B cell (primary cell): ENCODE results near the gene SLC35F5.

Source experiments
- EZH2 ChIP-seq: IDR thresholded peaks from 2 replicates; pipeline ENCODE4 v1.6.1; 2012; ENCODE audit warnings: borderline replicate concordance, low read depth, mild to moderate bottlenecking, moderate library complexity, low read length; ENCODE audit not compliant: insufficient read depth, poor library complexity, severe bottlenecking
- TF ChIP-seq, protein P1 (sequence below): fragments of 200-600 bp; IDR thresholded peaks from one replicate; pipeline ENCODE4 v1.8.0; 2022; ENCODE audit warnings: antibody characterized with exemption, mild to moderate bottlenecking

- TF ChIP-seq, protein P1, sequence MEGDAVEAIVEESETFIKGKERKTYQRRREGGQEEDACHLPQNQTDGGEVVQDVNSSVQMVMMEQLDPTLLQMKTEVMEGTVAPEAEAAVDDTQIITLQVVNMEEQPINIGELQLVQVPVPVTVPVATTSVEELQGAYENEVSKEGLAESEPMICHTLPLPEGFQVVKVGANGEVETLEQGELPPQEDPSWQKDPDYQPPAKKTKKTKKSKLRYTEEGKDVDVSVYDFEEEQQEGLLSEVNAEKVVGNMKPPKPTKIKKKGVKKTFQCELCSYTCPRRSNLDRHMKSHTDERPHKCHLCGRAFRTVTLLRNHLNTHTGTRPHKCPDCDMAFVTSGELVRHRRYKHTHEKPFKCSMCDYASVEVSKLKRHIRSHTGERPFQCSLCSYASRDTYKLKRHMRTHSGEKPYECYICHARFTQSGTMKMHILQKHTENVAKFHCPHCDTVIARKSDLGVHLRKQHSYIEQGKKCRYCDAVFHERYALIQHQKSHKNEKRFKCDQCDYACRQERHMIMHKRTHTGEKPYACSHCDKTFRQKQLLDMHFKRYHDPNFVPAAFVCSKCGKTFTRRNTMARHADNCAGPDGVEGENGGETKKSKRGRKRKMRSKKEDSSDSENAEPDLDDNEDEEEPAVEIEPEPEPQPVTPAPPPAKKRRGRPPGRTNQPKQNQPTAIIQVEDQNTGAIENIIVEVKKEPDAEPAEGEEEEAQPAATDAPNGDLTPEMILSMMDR: no peak
- no peak for TF ChIP-seq EZH2
Measured at GRCh38 chr2:113711851-113712250, 44.6 kb downstream of the SLC35F5 start.
